HEK293 (cell line): ENCODE measurements around the gene MCRIP2.
A peak's percentile ranks its signal among the peaks of the same experiment; 100 is the strongest.

Experiments
- BCL11A ChIP-seq: fragments of 450-650 bp; formaldehyde crosslinking; IDR thresholded peaks from 2 replicates; pipeline ENCODE4 v1.5.1; 2016; ENCODE audit warnings: low read depth, missing biosample characterization, missing genetic modification characterization
- GLIS1 ChIP-seq: fragments of 450-650 bp; formaldehyde crosslinking; IDR thresholded peaks from 2 replicates; pipeline ENCODE4 v1.5.1; 2016; ENCODE audit warnings: missing biosample characterization, missing genetic modification characterization
- INSM2 ChIP-seq: fragments of 450-650 bp; formaldehyde crosslinking; IDR thresholded peaks from 2 replicates; pipeline ENCODE4 v1.5.1; 2016; ENCODE audit warnings: missing biosample characterization, missing genetic modification characterization
- KLF9 ChIP-seq: fragments of 450-650 bp; formaldehyde crosslinking; IDR thresholded peaks from 2 replicates; pipeline ENCODE4 v1.5.1; 2016; ENCODE audit warnings: missing biosample characterization, missing genetic modification characterization, low read depth
- MZF1 ChIP-seq: fragments of 450-650 bp; formaldehyde crosslinking; IDR thresholded peaks from 2 replicates; pipeline ENCODE4 v1.5.1; 2017; ENCODE audit warnings: missing biosample characterization, missing genetic modification characterization, borderline replicate concordance
- SALL2 ChIP-seq: fragments of 450-650 bp; formaldehyde crosslinking; IDR thresholded peaks from 2 replicates; pipeline ENCODE4 v1.5.0; 2017; ENCODE audit warnings: missing biosample characterization, mild to moderate bottlenecking, missing genetic modification characterization, borderline replicate concordance
- SCRT2 ChIP-seq: fragments of 450-650 bp; formaldehyde crosslinking; IDR thresholded peaks from 2 replicates; pipeline ENCODE4 v1.5.1; 2016; ENCODE audit warnings: missing biosample characterization, missing genetic modification characterization
- SP2 ChIP-seq: fragments of 450-650 bp; formaldehyde crosslinking; IDR thresholded peaks from 2 replicates; pipeline ENCODE4 v1.5.1; 2016; ENCODE audit warnings: missing biosample characterization, missing genetic modification characterization
- YY1 ChIP-seq: fragments of 450-650 bp; formaldehyde crosslinking; IDR thresholded peaks from 2 replicates; pipeline ENCODE4 v1.5.1; 2018; ENCODE audit warnings: missing biosample characterization, missing genetic modification characterization
- ZBTB21 ChIP-seq: fragments of 450-650 bp; formaldehyde crosslinking; IDR thresholded peaks from 2 replicates; pipeline ENCODE4 v1.5.1; 2017; ENCODE audit warnings: missing biosample characterization, missing genetic modification characterization
- ZBTB49 ChIP-seq: fragments of 450-650 bp; formaldehyde crosslinking; IDR thresholded peaks from 2 replicates; pipeline ENCODE4 v1.5.1; 2016; ENCODE audit warnings: missing biosample characterization, missing genetic modification characterization, low read depth
- ZBTB7A ChIP-seq: fragments of 450-650 bp; formaldehyde crosslinking; IDR thresholded peaks from 2 replicates; pipeline ENCODE4 v1.5.1; 2016; ENCODE audit warnings: low read depth, missing biosample characterization, missing genetic modification characterization
- ZNF132 ChIP-seq: fragments of 450-650 bp; formaldehyde crosslinking; IDR thresholded peaks from 2 replicates; pipeline ENCODE4 v1.5.1; 2017; ENCODE audit warnings: missing biosample characterization, missing genetic modification characterization, borderline replicate concordance
- ZNF146 ChIP-seq: fragments of 450-650 bp; formaldehyde crosslinking; IDR thresholded peaks from 2 replicates; pipeline ENCODE4 v1.5.1; 2016; ENCODE audit warnings: missing biosample characterization, missing genetic modification characterization
- ZNF157 ChIP-seq: fragments of 450-650 bp; formaldehyde crosslinking; IDR thresholded peaks from 2 replicates; pipeline ENCODE4 v1.5.1; 2016; ENCODE audit warnings: missing biosample characterization, missing genetic modification characterization
- ZNF239 ChIP-seq: fragments of 450-650 bp; formaldehyde crosslinking; IDR thresholded peaks from 2 replicates; pipeline ENCODE4 v1.5.1; 2016; ENCODE audit warnings: missing biosample characterization, missing genetic modification characterization
- ZNF280D ChIP-seq: fragments of 450-650 bp; formaldehyde crosslinking; IDR thresholded peaks from 2 replicates; pipeline ENCODE4 v1.5.1; 2016; ENCODE audit warnings: missing biosample characterization, missing genetic modification characterization
- ZNF311 ChIP-seq: fragments of 450-650 bp; formaldehyde crosslinking; IDR thresholded peaks from 2 replicates; pipeline ENCODE4 v1.5.1; 2017; ENCODE audit warnings: missing biosample characterization, missing genetic modification characterization, borderline replicate concordance
- ZNF423 ChIP-seq: fragments of 450-650 bp; formaldehyde crosslinking; IDR thresholded peaks from 2 replicates; pipeline ENCODE4 v1.5.1; 2016; ENCODE audit warnings: missing biosample characterization, missing genetic modification characterization
- ZNF488 ChIP-seq: fragments of 450-650 bp; formaldehyde crosslinking; IDR thresholded peaks from 2 replicates; pipeline ENCODE4 v1.5.1; 2016; ENCODE audit warnings: missing biosample characterization, missing genetic modification characterization
- ZNF501 ChIP-seq: fragments of 450-650 bp; formaldehyde crosslinking; IDR thresholded peaks from 2 replicates; pipeline ENCODE4 v1.5.1; 2016; ENCODE audit warnings: missing biosample characterization, missing genetic modification characterization
- ZNF510 ChIP-seq: fragments of 450-650 bp; formaldehyde crosslinking; IDR thresholded peaks from 2 replicates; pipeline ENCODE4 v1.5.1; 2018; ENCODE audit warnings: mild to moderate bottlenecking, missing genetic modification characterization, missing biosample characterization; ENCODE audit not compliant: insufficient replicate concordance
- ZNF549 ChIP-seq: fragments of 450-650 bp; IDR thresholded peaks from 2 replicates; pipeline ENCODE4 v1.5.1; 2018; ENCODE audit warnings: missing biosample characterization, missing genetic modification characterization, mild to moderate bottlenecking, inconsistent platforms, moderate library complexity
- ZNF555 ChIP-seq: fragments of 450-650 bp; formaldehyde crosslinking; conservative IDR thresholded peaks from 2 replicates; pipeline ENCODE4 v1.5.1; 2017; ENCODE audit warnings: missing biosample characterization, mild to moderate bottlenecking, missing genetic modification characterization, inconsistent platforms
- ZNF585B ChIP-seq: fragments of 450-650 bp; formaldehyde crosslinking; IDR thresholded peaks from 2 replicates; pipeline ENCODE4 v1.5.1; 2016; ENCODE audit warnings: missing biosample characterization, missing genetic modification characterization
- ZNF623 ChIP-seq: fragments of 450-650 bp; formaldehyde crosslinking; IDR thresholded peaks from 2 replicates; pipeline ENCODE4 v1.5.1; 2016; ENCODE audit warnings: missing biosample characterization, missing genetic modification characterization
- ZNF626 ChIP-seq: fragments of 450-650 bp; sonication (Bioruptor Pico); formaldehyde crosslinking; IDR thresholded peaks from 2 replicates; pipeline ENCODE4 v1.5.1; 2018; ENCODE audit warnings: missing biosample characterization, missing genetic modification characterization, inconsistent platforms
- ZNF692 ChIP-seq: fragments of 450-650 bp; formaldehyde crosslinking; IDR thresholded peaks from 2 replicates; pipeline ENCODE4 v1.5.1; 2016; ENCODE audit warnings: missing biosample characterization, missing genetic modification characterization
- ZSCAN4 ChIP-seq: fragments of 450-650 bp; formaldehyde crosslinking; IDR thresholded peaks from 2 replicates; pipeline ENCODE4 v1.5.1; 2017; ENCODE audit warnings: missing biosample characterization, missing genetic modification characterization

MCRIP2 gene

GRCh38 chr16:679814-680624, 38.4 kb downstream of the MCRIP2 start, which contains the start of gene STUB1 (continued):
- no peak for TF ChIP-seq ZNF132 (tag by site-specific recombination)
- TF ChIP-seq ZNF501 (tag by site-specific recombination) = 0 out of 2 replicates have a peak, but pooled peaks have one; percentile 11
- TF ChIP-seq ZSCAN4 (tag by site-specific recombination) = no peak
- peak; percentile 98 for TF ChIP-seq ZBTB7A (tag by site-specific recombination)
- TF ChIP-seq ZBTB49 (tag by site-specific recombination) = no peak
- no peak for TF ChIP-seq YY1
- no peak for TF ChIP-seq ZBTB21
- no peak for TF ChIP-seq SALL2 (tag by site-specific recombination)
- no peak for TF ChIP-seq INSM2
- TF ChIP-seq GLIS1 (tag by site-specific recombination) = peak; percentile 53; the same call in 1 of the 2 replicates
- peak; percentile 70 for TF ChIP-seq SP2
- no peak for TF ChIP-seq ZNF623
- TF ChIP-seq ZNF488 (tag by site-specific recombination) = no peak
- TF ChIP-seq MZF1 (tag by site-specific recombination) = no peak
- no peak for TF ChIP-seq ZNF239
- no peak for TF ChIP-seq BCL11A (tag by site-specific recombination)
- TF ChIP-seq ZNF692 (tag by site-specific recombination) = peak; percentile 47
- no peak for TF ChIP-seq ZNF423 (tag by site-specific recombination)
- TF ChIP-seq ZNF585B = no peak
- no peak for TF ChIP-seq ZNF510 (tag by site-specific recombination)
- no peak for TF ChIP-seq SCRT2 (tag by site-specific recombination)
- TF ChIP-seq ZNF280D (tag by site-specific recombination) = no peak
- no peak for TF ChIP-seq ZNF157 (tag by site-specific recombination)
- TF ChIP-seq ZNF146 (tag by site-specific recombination) = no peak
- no peak for TF ChIP-seq ZNF549 (tag by site-specific recombination)
- peak; percentile 72 for TF ChIP-seq KLF9 (tag by site-specific recombination)
- no peak for TF ChIP-seq ZNF311 (tag by site-specific recombination)
- TF ChIP-seq ZNF626 (tag by site-specific recombination) = no peak
- TF ChIP-seq ZNF555 (tag by site-specific recombination) = no peak
